Measurements from ENCODE around the gene GPR37.

Gene GPR37

GRCh38 chr7:124765401-124766352, at the start of gene GPR37:
GPR37 (minus strand) TSS chr7:124765792; CDS start chr7:124764976, 816 bp downstream.
- Histone ChIP-seq H3K27me3 (ENCODE audit: low read length) (no peaks in the 10 kb centered on the region), H3K36me3 (ENCODE audit: low read length) (no peaks in the 10 kb centered on the region), H3K27ac (ENCODE audit: low read depth, low read length) (no peak within 1 kb of the TSS), H4K20me1 (ENCODE audit: low read depth, low read length) (no peaks in the 10 kb centered on the region), H3K4me2 (ENCODE audit: low read depth, low read length, poor library complexity, severe bottlenecking) (no peak within 1 kb of the TSS), H2AFZ (ENCODE audit: low read depth, low read length, severe bottlenecking) (no peak within 1 kb of the TSS), H3K9me2 (replicated peaks; ENCODE audit: insufficient read depth, low read length) (no peaks in the 10 kb centered on the region), H3K9ac (ENCODE audit: low read length) (no peak within 1 kb of the TSS), H3K79me2 (ENCODE audit: insufficient read depth, low read length) (no peaks in the 10 kb centered on the region), H3K9me3 (ENCODE audit: insufficient read depth, low read length) (no peaks in the 10 kb centered on the region), H3K4me3 (ENCODE audit: insufficient read depth, low read length, poor library complexity, severe bottlenecking) (no peak within 1 kb of the TSS), H3F3A (ENCODE audit: insufficient read depth) (no peaks in the 10 kb centered on the region)
- TF ChIP-seq EZH2phosphoT487 (conservative IDR thresholded peaks at IDR 0.05; ENCODE audit: low read length), result no peak
- no peak for TF ChIP-seq CTCF (IDR thresholded peaks at IDR 0.05; ENCODE audit: insufficient read depth, low read length, poor library complexity, severe bottlenecking)

GRCh38 chr7:124813994-124814798, 48.6 kb upstream of the GPR37 start:
- no peak overlapping the region for H2AFZ ChIP-seq (ENCODE audit: low read depth, low read length, severe bottlenecking)
- H3K9me3 ChIP-seq (ENCODE audit: insufficient read depth, low read length), result no peaks in the 10 kb centered on the region
- H3K9ac ChIP-seq (ENCODE audit: low read length), result no peak overlapping the region
- TF ChIP-seq CTCF (IDR thresholded peaks at IDR 0.05; ENCODE audit: insufficient read depth, low read length, poor library complexity, severe bottlenecking), result no peak
- TF ChIP-seq EZH2phosphoT487 (conservative IDR thresholded peaks at IDR 0.05; ENCODE audit: low read length), result no peak
- H3K79me2 ChIP-seq (ENCODE audit: insufficient read depth, low read length), result no peaks in the 10 kb centered on the region
- H3K4me3 ChIP-seq (ENCODE audit: insufficient read depth, low read length, poor library complexity, severe bottlenecking), result no peak overlapping the region
- H3K9me2 ChIP-seq (replicated peaks; ENCODE audit: insufficient read depth, low read length), result no peaks in the 10 kb centered on the region
- no peaks in the 10 kb centered on the region for H4K20me1 ChIP-seq (ENCODE audit: low read depth, low read length)
- H3F3A ChIP-seq (ENCODE audit: insufficient read depth), result no peaks in the 10 kb centered on the region
- no peaks in the 10 kb centered on the region for H3K27me3 ChIP-seq (ENCODE audit: low read length)
- no peaks in the 10 kb centered on the region for H3K36me3 ChIP-seq (ENCODE audit: low read length)
- no peak overlapping the region for H3K27ac ChIP-seq (ENCODE audit: low read depth, low read length)
- H3K4me2 ChIP-seq (ENCODE audit: low read depth, low read length, poor library complexity, severe bottlenecking), result no peak overlapping the region

- H3K36me3 ChIP-seq (ENCODE audit: low read length), result no peaks in the 10 kb centered on the region
- TF ChIP-seq EZH2phosphoT487 (conservative IDR thresholded peaks at IDR 0.05; ENCODE audit: low read length) (no peak), CTCF (IDR thresholded peaks at IDR 0.05; ENCODE audit: insufficient read depth, low read length, poor library complexity, severe bottlenecking) (no peak)
- no peak overlapping the region for H2AFZ ChIP-seq (ENCODE audit: low read depth, low read length, severe bottlenecking)
- H3F3A ChIP-seq (ENCODE audit: insufficient read depth), result no peaks in the 10 kb centered on the region
- no peak overlapping the region for H3K9ac ChIP-seq (ENCODE audit: low read length)
- H3K4me3 ChIP-seq (ENCODE audit: insufficient read depth, low read length, poor library complexity, severe bottlenecking), result no peak overlapping the region
- no peak overlapping the region for H3K27ac ChIP-seq (ENCODE audit: low read depth, low read length)
- H3K9me2 ChIP-seq (replicated peaks; ENCODE audit: insufficient read depth, low read length), result no peaks in the 10 kb centered on the region
- H4K20me1 ChIP-seq (ENCODE audit: low read depth, low read length), result no peaks in the 10 kb centered on the region
- no peaks in the 10 kb centered on the region for H3K27me3 ChIP-seq (ENCODE audit: low read length)
- H3K4me2 ChIP-seq (ENCODE audit: low read depth, low read length, poor library complexity, severe bottlenecking), result no peak overlapping the region
- H3K79me2 ChIP-seq (ENCODE audit: insufficient read depth, low read length), result no peaks in the 10 kb centered on the region
- H3K9me3 ChIP-seq (ENCODE audit: insufficient read depth, low read length), result no peaks in the 10 kb centered on the region
Measured at GRCh38 chr7:124812764-124813163, 47.2 kb upstream of the GPR37 start.

Measured in SU-DHL-6 (cell line).